Measurements from ENCODE around the gene CLCN7.

CLCN7 gene

DNA sequence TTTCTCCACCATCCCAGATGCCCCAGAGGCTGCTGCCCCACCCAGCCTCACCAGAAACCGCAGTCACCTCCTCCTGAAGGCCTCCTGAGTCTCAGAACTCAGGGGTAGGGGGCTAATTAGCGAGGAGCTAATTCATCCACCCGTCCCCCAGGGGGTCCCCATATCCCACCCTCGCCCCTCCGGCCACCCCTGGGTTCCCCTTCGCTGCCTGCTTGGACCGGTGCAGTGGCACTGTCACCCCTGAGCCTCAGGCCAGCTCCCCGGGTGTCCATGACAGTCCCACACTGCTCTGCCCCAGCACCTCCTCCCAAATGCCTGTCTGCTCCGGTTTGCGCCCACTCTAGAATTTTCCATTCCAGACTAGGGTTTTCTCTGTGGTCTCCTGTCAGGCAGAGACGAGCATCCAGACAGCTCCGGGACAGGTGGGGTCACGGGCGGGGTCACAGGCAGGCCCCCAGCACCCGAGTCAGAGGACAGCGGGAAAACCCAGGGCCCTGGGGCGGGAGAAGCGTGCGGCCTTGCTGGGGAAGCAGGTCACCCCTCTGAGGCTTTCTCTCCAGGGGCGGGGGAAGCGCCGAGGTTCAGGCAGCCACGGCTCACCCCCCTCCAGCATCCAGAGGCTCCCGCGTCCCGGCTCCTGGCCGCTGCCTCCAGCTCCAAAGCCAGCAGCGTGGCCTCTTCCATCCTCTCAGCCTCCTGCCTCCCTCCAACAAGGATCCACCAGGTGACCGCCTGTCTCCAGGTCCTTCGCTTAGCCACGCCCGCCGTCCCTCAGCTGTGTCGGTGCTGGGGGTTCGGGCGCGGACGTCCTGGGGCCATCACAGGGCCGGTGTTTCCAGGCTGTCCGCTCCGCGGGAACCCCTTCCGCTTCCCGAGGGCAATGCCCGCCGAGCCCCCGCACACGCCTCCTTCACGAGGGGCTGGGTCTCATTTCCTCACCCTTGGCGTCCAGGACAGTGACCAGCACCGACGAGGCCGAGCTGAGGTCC is 47.1 kb downstream of the CLCN7 start:
- no peak for DNase-seq

DNA sequence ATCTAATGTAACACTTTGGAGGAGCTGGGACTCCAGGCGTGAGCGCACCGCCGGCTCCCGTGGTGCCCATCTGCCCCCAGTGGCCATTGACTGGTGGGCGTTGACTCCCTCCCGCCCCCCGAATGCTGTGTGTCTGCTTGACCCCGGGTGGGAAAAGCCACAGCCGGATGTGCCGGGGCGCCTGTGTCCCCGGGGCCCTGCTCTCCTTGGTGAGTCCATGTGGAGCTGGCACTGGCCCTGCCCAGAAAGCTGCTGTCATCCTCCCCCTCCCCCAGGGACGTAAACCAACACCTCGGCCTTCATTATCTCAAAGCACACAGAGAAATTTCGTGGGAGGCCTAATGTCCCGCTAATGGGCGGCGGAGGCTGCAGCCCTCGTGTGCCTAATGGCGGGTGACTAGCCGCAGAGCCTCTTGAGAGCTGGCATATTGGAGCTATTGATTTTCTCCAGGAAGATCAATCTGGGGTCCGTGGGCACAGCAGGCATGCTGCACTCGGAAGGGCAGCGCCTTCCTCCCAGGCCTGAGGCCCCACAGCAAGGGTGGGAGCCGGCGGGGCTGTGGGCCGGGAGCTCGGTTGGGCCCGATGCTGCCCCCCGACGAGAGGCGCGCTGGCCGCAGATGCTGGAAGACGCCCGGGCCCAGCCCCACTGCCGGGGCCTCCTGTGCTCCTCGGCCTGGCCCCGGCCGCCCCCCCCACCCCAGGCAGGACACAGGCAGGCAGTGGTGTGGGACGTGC is 47.9 kb downstream of the CLCN7 start:
- no peak for DNase-seq

DNA sequence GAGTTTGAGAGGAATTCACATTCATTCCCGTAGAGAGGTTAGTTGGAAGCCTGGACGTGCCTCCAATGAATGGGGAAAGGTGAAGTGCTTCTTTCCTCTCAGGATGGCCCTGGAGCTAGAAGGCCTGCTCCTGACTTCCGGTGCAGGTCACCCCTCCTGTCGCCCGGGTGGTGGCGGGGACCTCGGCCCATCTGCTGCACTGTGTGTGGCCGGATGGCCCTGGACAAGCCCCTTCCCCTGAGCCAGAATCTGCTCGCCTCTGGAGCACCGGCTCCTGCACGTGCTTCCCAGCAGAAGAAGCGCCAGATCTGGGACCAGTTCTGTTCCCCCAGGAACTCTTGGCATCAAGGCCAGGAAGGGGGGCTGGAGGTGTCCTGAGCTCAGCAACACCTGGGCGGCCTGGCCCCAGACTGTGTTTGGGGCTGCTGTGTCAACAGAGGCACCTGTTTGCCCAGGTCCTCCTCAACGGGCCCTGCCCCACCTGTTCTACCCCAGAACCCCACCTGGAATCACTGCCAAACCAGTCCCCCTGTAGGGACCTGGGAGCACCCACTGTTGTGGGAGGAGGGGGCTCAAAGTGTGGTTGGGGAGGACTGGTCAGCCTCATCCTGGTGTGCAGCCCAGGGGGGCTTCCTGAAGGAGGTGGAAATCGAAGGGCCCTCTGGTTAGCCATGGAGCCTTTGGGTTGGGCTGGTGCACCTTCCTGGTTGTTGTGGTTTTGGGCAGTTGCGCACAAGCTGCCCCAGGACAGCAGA is 49.0 kb downstream of the CLCN7 start:
- DNase-seq, result no peak

DNA sequence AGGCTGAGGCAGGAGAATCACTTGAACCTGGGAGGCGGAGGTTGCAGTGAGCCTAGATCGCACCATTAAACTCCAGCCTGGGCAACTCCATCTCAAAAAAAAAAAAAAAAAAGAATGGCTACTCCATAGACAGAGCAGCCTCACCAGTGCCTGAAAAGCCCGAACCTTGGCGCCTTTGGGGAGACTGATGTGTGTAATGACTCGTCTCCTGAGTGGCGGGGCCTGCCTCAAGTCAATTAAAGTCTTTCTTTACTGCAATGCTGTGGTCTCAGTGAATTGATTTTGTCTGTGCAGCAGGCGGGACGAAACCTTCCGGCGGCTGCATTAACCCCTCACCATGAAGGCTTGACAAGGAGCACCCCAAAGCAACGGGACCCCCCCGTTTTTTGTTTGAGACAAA is 50.8 kb downstream of the CLCN7 start:
- DNase-seq, result no peak

DNA sequence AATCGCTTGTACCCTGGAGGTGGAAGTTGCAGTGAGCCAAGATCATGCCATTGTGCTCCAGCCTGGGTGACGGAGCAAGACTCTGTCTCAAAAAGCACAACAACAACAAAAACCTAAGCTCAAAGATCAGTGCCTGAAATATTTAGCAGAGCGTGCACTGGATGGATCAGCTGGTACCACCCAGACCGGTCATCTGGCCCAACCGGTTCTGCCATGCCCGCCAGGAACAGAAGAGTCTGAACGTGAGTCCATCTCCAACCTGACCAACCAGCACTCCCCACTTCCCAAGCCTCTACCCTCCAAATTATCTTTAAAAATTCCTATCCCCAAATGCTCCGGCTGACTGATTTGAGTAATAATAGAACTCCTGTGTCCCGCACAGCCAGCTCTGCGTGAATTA is 52.8 kb downstream of the CLCN7 start:
- DNase-seq, result no peak

DNA sequence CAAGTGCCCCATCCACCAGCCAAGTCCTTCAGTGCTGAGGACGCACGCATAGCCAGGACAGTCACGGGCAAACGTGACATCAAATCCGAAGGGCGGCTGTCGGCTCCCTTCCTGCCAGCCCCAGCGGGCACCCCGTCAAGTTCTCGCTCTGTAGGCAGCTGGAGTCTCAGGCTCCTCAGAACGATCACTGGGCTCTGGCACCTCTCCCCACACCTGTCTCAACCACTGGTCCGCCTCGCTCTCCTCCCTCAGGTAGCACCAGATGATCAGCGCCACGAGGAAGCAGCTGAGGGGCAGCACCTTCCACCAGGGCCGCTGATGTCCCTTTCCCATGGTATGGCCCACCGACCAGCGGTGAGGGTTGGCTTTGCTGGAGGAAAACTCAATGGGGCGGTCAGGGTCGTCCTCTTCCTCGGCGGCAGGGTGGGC is 54.7 kb downstream of the CLCN7 start:
- no peak for DNase-seq

DNA sequence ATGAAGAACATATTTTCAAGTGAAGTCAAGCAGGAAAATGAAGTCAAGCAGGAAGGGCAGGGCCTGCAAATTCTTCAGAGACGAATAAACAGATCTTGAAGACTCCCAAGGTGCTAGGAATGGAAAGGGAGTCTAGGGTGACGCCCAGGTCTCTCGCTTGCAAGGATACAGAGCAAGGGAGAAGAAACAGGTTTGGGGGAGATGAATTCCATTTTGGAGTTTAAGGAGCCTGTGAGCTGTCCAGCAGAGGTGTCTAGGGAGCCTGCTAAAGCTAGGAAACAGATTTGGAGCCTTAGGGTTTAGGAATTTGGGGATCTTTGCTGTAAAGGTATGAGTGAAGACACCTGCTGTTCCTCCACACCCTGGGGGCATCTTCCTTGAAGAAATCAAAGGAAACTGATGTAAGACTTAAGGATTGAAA is 58.3 kb downstream of the CLCN7 start:
- DNase-seq, result no peak

DNA sequence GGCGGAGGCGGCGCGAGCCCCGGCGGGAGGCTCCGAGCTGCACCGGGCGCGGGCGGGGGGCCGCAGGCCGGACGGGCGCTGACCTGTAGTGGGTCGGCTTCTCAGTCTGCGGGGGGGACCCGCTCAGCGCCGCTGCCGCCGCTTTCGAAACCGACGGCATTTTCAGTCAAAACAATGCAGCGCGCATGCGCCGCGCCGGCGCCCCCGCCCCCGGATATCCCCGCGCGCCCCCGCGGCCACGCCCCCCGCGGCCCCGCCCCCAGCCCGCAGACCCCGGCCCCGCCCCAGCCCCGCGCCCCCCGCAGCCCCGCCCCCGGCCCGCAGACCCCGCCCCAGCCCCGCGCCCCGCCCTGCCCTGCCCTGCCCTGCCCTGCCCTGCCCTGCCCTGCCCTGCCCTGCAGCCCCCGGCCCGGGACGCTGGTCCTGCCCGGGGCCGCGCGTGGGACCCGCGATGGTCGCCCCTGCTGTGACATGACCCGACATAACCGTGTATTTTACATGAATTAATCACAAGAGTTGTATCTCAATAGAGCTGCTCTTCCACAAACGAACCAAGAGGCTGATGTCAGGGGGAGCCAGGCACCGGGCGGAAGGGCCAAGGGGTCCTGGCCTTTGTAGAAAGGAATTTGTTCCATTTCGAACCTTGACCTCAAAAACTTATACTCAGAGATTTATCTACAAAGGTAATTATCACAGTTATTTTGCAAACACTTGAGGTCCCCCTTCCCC is 60.1 kb downstream of the CLCN7 start, which contains the start of gene UNKL:
TSS of gene UNKL (minus strand) at position 173 of the 729 bp plus-strand sequence. CDS start at position 160, 13 bp downstream.
- DNase-seq, result peak; percentile 85

DNA sequence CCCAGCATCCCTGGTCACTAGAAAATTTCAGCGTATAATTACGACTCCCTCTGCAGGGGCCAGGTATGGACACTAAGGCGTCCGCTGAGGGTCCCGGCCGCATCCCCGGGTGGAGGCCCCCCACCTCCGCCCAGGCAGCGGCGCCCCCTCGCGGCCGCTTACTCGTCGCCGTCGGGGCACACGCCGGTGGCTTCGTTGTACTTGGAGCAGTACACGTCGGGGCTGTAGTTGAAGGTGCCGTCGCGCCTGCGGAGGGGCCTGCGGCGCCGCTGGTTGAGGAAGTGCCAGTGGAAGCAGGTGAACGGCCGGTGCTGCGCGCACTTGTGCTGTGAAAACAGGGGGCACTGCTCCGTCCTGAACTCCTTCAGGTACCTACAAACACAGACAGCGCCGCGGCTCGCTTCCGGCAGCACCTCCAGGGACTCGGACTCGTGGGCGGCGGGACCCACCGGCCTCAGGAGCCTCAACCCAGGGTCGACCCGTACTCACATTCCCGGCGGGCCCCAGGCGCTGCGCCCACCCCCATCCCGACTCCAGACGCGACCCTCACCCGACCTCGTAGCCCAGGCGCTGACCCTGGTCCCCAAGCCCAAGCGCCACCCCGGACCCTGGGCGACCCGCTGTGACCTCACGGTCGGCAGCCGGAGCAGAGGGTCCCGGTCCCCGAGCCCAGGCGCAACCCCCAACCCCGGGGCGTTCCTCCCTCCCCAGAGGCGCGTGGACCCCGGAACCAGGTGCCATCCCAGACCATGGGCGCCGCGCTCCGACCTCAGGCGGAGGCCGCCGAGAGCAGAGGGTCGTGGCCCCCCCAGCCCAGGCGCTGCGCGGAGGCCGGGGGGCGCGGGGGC is 60.9 kb downstream of the CLCN7 start:
- peak; percentile 80 for DNase-seq

DNA sequence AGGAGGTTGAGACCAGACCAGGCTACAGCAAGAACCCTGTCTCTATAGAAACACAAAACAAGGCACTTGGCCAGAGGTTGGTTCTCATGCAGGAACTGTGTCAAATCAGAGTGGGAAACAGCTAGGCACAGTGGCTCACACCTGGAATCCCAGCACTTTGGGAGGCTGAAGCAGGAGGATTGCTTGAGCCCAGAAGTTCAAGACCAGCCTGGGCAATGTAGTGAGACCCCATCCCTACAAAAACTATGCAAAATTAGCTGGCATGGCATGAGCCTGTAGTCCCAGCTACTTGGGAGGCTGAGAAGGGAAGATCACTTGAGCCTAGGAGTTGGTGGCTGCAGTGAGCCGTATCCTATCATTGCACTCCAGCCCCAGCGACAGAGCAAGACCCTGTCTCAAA is 62.0 kb downstream of the CLCN7 start:
- DNase-seq, result no peak

DNA sequence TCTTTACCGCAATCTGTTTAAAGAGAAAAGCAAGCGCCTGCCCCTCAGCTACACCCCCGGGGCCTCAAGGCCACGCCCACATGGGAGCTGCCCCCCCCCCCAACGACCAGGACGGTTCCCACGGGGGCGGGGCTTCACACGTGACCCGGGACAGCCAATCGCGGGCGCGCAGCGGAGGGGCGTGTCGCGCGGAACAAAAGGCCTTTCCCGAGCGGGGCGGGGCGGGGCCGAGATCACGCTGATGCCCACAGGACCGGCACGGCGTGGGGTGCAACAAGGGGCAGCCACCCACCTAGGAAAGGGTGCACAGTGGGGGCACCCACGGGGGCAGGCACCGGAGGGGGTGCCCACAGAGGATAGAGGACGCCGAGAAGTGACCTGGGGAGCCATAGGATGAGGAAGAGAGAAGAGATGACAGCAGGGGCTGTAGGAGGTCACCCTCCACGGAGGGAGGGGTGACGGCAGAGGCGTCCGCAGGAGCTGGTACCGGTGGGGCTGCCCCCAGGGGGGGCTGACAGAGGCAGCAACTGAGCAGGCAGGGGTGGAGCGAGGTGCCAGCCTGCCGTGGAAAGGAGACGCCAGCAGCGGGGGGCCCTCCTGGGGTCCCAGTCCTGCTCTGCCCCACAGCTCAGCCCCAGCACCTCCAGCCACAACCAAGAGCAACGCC is 66.5 kb downstream of the CLCN7 start:
- peak; percentile 97 for DNase-seq

DNA sequence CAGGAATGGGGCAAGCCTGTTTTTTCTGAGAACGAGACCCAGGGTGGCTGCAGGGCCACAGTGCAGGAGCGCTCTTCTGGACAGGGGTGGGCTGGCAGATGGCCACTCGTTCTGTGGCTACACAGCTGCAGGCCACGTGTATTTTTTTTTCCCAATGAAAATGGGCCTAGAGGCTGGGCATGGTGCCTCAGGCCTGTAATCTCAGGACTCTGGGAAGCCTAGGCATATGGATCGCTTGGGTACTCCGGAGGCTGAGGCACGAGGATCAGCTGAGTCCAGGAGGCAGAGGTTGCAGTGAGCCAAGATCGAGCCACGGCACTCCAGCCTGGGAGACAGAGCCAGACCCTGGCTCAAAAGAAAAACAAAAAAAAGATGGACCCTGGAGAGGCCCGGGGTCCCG is 67.1 kb downstream of the CLCN7 start:
- DNase-seq, result no peak

DNA sequence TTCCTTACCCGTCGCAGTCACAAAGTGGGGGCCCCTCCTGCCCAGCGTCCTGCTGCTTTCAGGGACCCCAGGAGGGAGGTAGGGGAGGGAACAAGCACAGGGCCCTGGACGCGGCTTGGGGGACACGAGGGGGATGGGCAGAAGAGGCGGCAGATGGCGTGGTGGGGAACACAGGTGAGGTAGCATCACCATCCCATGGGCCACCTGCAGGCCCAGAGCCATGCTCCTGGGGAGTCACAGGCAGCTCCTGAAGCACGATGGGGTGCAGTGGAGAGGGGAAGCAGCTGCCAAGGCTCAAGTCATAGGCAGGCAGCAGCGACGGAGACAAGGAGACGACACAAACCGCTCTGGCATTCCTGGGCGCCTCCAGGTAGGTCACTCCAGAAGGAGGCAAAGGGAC is 71.1 kb downstream of the CLCN7 start:
- no peak for DNase-seq

DNA sequence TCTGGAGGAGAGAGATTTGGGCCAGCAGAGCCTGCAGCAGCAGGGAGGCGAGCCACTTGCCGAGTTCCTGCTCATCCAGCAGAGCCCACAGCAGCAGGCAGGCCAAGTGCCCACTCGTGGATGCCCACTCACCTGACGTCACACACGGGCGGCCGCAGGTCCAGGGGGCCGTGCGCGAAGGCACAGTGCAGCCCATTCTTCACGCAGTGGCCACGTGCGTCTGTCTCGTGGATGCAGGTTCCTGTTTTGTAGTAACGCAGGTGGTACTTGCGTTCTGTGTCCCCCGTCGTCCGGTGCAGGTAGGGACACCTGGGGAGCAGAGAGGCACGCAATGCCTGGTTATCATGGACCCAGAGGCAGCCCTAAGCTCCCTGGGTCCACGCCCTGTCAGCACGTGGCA is 71.8 kb downstream of the CLCN7 start:
- no peak for DNase-seq

DNA sequence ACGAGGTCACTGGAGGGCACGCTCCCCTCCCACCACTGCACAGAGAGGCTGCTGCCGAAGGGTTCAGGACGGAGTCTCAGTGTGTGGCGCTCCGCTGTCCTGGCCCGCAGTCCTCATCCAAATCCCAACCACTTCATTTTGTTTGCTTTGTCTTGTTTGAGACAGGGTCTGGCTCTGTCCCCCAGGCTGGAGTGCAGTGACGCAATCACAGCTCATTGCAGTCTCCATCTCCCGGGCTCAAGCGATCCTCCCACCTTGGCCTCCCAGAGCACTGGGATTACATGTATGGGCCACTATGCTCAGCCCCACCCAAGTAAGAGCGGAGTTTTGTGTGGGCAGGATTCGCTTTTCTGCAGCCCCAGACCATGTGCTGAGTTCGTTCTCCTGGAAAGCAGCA is 73.1 kb downstream of the CLCN7 start:
- DNase-seq, result no peak

DNA sequence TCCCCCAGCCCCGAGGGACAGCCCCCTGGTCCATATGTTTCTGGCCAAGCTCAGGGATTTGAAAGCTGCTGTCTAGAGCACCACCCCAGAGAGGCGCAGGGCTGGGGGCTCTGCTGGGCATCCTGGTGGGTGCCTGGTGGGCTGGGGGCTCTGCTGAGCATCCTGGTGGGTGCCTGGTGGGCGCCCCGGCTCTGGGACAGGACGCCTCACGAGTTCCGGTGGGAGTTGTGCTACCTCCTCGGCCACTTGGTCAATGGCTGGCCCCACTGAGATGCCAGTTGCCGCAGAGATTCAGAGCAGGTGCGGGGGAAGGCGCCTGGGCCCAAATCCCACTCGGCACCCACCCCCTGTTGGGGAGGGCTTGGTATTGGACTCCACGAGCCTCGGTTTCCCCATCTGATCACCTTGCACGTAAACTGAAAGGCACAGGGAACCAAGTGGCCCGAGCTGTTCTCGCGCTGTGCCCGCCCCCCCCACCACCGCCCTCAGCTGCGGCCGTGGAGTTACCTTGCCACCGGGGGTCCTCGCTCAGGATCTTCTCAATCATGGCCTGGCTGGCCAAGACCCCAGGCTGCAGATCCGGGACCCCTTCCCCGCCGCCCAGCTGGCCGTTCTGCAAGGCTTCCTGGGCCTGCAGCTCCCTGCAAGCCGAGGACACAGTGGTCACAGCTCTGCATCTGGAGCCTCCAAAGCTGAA is 73.6 kb downstream of the CLCN7 start:
- no peak for DNase-seq

DNA sequence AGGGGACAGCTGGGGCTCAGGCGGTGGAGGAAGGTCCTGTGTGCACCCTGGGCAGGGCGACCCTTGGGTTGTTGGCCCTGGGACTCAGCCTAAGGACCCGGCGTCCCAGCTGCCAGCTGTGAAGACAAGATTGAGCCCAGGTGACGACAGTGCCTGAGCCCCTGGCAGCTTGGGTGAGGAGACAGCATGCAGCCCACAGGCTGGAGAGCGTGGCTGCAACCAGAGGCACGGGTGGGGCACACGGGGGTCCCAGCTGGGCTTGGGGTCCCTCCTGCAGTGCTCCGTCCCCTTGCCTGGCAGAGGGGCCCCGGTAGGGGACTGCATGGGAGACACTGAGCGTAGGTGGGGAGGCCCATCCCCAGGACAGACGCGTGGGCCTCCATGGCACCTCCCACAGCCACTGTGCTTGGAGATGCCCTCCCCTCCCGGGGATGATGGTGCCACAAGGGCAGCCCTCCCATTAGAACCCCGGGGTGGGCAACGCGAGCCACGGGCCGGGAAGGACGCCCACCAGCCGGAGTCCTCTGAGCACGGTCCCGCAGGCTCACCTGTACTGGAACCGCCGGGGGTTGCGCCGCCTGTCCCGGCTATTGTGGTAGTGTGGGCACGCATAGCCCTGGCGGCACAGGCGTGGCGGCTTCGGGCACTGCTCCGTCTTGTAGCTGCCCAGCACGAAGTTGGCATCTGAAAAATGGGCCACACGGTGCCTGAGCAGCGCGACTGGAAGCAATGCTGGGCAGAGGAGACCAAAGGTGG is 75.8 kb downstream of the CLCN7 start:
- DNase-seq, result no peak

DNA sequence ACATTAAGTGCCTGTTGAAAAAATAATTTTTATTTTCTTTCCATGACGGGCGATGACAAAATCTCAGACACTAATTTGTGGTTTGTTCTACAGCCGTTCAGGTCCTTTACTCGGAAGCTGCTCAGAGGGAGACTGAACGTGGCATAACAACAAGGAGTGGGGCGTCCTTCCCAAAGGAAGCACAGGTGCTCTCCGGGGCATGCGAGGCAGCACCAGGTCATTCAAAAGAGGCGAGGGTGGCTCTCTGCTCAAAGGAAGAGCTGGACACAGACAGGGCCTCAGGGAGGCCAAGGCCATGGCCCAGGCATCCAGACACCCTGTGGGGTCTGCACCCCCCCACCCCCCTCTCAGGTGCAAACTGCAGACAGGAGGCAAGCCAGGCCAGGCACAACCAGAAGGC is 76.5 kb downstream of the CLCN7 start:
- no peak for DNase-seq

DNA sequence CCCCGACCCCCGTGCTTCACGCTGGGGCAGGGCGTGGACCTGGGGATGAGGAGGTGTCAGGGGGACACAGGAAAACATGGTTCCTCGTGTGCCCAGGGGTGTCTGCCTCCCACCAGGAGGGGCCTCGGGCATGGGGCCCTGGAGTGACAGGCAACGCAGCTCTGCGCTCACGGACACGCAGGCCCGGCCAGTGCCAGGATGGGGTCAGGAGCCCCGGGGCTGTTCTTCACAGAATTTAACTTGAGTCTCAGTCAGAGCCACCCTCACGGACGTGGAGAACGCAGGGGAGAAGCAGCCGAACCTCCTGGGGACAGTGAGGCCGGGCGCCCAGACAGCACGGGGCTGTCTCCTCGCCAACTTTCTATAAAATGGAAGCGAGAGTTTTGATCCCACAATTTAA is 77.0 kb downstream of the CLCN7 start:
- DNase-seq, result no peak
